Activated T-cell treated with anti-CD3 and anti-CD28 coated beads, Interleukin-2, amount 50 U/mL, for 24 hours (primary cell): ENCODE measurements around the gene ASTN1.

ENCODE experiments used
- DNase-seq: peaks from one replicate; pipeline ENCODE4 v3.0.0-alpha.2; 2020
- H3K27ac Mint-ChIP-seq: 2 replicates; pipeline ENCODE4 v1.8.0; 2020; ENCODE audit warnings: mild to moderate bottlenecking, mixed read lengths
- H3K27me3 Mint-ChIP-seq: 2 replicates; pipeline ENCODE4 v1.8.0; 2020; ENCODE audit warnings: mixed read lengths
- H3K36me3 Mint-ChIP-seq: 2 replicates; pipeline ENCODE4 v1.8.0; 2020; ENCODE audit warnings: low read depth, mixed read lengths
- H3K4me1 Mint-ChIP-seq: 2 replicates; pipeline ENCODE4 v1.8.0; 2020; ENCODE audit warnings: low read depth, mixed read lengths
- H3K4me3 Mint-ChIP-seq: 2 replicates; pipeline ENCODE4 v1.8.0; 2020; ENCODE audit warnings: mild to moderate bottlenecking, moderate library complexity, mixed read lengths
- H3K9me3 Mint-ChIP-seq: 2 replicates; pipeline ENCODE4 v1.8.0; 2020; ENCODE audit warnings: mixed read lengths

The ASTN1 gene

DNA sequence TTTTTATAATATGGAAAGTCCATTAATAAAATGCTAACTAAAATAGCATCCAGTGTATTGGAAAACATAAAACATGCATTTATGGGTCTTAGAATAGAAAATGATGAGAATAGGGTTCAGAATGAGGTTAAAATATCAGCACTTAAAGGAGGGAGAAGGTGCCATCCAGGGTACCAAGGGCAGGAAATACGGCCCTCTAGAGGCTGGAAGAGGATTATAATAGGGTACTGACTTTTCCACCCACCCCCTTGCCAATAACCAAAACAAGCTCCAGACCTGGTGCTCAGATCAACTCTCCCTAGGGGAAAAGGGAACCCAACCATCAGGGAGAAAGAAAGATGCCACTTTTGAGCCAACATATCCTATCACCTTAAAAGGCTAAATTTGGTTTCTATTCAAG is 26.7 kb downstream of the ASTN1 start:
- Mint-ChIP-seq H3K4me3 (no peak overlapping the region), H3K4me1 (no peaks in the 10 kb centered on the region), H3K27ac (no peak overlapping the region), H3K36me3 (no peaks in the 10 kb centered on the region), H3K27me3 (no peaks in the 10 kb centered on the region), H3K9me3 (peaks cover 3% of the 10 kb centered on the region)
- no peak for DNase-seq

DNA sequence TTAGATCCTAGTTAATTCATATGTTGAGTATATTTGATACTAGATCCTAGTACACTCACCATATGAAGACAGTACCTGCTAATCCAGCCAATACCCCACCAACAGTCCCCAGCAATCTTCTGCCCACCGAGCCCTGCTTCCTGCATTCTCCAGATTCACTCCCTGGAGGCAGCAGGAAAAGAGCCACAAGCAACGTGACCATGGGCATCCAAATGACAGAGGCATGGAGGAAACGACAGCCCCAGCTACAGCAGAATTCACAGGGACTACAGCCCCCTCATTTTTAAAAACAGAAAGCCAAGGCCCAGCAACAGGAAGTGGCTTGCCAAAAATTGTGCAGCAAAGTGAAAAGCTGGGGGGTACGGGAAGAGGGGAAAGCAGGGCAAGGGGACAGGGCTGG is 29.3 kb downstream of the ASTN1 start:
- no peak for DNase-seq
- H3K27ac Mint-ChIP-seq = no peak overlapping the region
- no peaks in the 10 kb centered on the region for H3K27me3 Mint-ChIP-seq
- H3K4me1 Mint-ChIP-seq = no peaks in the 10 kb centered on the region
- peaks cover 3% of the 10 kb centered on the region for H3K9me3 Mint-ChIP-seq
- no peak overlapping the region for H3K4me3 Mint-ChIP-seq
- no peaks in the 10 kb centered on the region for H3K36me3 Mint-ChIP-seq

DNA sequence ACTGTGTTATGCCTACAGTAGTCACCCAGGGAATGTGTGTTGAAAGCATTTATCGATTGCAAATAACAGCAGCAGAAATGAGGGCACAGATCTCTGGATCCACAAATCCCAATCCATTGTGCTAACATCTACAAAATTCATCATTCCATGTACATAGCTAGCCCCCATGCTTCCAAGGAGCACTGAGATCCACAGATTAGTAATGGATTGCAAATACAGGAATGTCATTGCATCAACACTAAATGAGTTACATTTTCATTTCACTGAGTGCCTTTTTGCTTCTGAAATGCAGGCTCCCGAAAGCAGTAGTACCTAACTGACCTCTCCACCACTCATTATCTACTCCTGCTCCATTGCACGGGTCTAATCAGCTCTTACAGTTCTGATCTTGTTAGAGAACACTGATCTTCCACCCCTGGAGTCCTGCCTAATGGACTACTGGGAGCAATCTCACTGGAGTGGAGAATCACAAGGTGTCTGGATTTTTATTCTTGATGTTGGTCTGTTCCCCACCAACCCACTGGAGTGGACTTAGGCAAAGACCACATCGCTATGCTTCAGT is 30.5 kb downstream of the ASTN1 start:
- peaks cover 5% of the 10 kb centered on the region for H3K9me3 Mint-ChIP-seq
- DNase-seq = no peak
- no peak overlapping the region for H3K27ac Mint-ChIP-seq
- H3K4me3 Mint-ChIP-seq = no peak overlapping the region
- H3K36me3 Mint-ChIP-seq = no peaks in the 10 kb centered on the region
- no peaks in the 10 kb centered on the region for H3K27me3 Mint-ChIP-seq
- H3K4me1 Mint-ChIP-seq = no peaks in the 10 kb centered on the region

DNA sequence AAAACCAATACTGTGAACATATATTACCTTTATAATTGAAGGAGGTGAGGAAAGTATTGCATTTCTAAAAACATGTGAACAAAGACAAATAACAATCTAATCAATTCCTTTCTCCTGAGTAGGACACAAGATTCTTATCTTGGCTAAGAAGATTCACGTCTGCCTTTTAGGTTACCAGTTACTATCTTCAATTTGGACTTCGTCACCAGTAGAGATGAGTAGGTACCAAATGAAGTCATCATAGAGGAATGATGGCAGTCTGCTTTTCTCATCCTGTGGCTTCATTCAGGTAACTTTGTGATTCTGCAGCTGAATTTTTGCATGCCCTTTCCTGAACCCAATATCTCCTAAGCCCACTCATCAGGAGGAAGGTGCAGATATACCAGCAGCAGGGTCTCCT is 32.4 kb downstream of the ASTN1 start:
- Mint-ChIP-seq H3K4me3 (no peak overlapping the region), H3K9me3 (peaks cover 3% of the 10 kb centered on the region), H3K27ac (no peak overlapping the region), H3K4me1 (no peaks in the 10 kb centered on the region), H3K27me3 (no peaks in the 10 kb centered on the region), H3K36me3 (no peaks in the 10 kb centered on the region)
- DNase-seq = no peak

DNA sequence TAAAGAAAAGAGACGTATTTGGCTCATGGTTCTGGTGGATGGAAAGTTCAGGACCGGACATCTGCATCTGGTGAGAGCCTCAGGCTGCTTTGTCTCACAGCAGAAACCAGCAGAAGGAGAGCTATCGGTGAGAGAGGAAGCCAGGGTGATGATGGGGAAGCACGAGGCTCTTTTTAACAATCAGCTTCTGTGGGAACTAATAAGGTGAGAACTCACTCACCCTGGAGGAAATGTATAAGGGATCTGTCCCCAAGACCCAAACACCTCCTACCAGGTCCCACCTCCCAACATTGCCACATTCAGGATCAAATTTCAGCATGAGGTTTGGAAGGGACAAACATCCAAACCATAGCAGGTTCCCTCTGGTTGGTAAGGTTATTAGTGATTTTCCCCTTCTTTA is 32.8 kb downstream of the ASTN1 start:
- Mint-ChIP-seq H3K4me1 (no peaks in the 10 kb centered on the region), H3K27me3 (no peaks in the 10 kb centered on the region), H3K9me3 (peaks cover 3% of the 10 kb centered on the region), H3K36me3 (no peaks in the 10 kb centered on the region), H3K4me3 (no peak overlapping the region), H3K27ac (no peak overlapping the region)
- no peak for DNase-seq

DNA sequence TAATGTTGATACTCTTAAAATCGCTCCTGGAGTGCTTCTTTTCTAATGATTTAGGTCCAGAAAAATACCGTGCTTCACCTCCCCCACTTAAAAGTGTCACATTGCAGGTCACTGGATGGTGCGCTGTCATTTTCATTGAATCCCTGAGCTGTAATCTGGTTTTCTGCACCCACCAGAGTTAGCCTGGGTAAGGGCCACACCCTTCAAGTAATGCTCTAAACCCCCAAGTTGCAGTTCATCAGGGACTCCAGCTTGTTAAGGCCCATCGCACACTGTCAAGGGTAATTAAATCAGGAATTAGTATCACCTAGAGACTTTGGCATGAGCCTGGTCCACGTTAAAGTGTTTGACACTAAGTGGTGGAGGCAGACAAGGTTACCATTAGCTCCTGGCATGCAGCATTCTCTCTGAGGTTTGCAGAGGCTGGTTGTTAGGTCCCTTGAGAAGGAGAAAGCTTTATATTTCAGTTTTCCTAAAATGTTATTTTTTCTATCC is 34.0 kb downstream of the ASTN1 start:
- DNase-seq = no peak
- Mint-ChIP-seq H3K9me3 (peaks cover 3% of the 10 kb centered on the region), H3K4me3 (no peak overlapping the region), H3K4me1 (no peaks in the 10 kb centered on the region), H3K27me3 (no peaks in the 10 kb centered on the region), H3K27ac (no peak overlapping the region), H3K36me3 (no peaks in the 10 kb centered on the region)

DNA sequence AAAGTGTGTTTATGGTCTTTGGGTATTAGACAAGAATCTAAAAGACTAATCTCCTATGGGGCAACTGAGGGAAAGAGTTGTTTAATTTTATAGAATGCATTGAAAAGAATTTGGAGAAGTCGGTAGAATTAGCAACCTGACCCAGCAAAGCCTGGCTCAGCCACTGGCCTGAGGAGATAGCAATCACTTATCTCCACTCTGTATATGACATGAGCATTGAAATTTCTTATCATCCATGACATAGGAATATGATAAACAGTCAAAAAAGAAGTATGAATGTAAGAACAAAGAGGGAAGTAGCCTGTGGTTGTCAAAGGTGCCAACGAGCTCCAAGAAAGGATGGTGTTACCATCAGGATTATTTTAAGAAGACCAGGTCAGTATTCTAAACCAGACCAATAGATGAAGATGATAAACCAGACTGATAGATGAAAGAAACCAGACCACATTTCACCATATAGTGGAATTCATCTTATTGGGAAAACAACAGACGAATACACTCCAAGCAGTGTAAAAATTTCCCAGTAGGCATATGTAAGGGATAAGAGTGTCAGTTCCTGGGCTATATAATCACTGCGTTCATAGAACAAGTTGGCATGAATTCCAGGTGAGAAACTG is 35.7 kb downstream of the ASTN1 start:
- Mint-ChIP-seq H3K36me3 (no peaks in the 10 kb centered on the region), H3K4me1 (no peaks in the 10 kb centered on the region), H3K4me3 (no peak overlapping the region), H3K27me3 (no peaks in the 10 kb centered on the region), H3K9me3 (peaks cover 3% of the 10 kb centered on the region), H3K27ac (no peak overlapping the region)
- no peak for DNase-seq

DNA sequence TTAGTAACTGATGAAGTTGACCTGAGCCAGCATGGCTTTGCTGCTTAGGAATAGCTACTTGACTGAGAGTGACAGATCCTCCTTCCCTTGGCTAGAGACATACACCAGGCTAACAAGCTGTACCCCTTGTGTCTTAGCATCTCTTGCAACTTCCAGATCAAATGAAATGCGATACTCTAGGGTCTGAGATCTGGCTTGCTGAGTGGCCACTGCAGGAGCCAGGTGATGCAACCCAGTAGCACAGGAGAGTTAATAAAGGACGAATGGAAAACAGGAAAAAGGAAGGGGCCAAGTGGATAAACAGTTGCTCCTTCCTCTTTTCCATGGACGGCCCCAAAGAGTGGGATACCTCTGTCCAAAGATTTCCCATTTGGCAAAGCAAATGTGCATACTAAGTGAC is 38.2 kb downstream of the ASTN1 start:
- DNase-seq = no peak
- peaks cover 3% of the 10 kb centered on the region for H3K9me3 Mint-ChIP-seq
- H3K27ac Mint-ChIP-seq = no peak overlapping the region
- H3K4me3 Mint-ChIP-seq = no peak overlapping the region
- no peaks in the 10 kb centered on the region for H3K27me3 Mint-ChIP-seq
- no peaks in the 10 kb centered on the region for H3K36me3 Mint-ChIP-seq
- H3K4me1 Mint-ChIP-seq = no peaks in the 10 kb centered on the region

DNA sequence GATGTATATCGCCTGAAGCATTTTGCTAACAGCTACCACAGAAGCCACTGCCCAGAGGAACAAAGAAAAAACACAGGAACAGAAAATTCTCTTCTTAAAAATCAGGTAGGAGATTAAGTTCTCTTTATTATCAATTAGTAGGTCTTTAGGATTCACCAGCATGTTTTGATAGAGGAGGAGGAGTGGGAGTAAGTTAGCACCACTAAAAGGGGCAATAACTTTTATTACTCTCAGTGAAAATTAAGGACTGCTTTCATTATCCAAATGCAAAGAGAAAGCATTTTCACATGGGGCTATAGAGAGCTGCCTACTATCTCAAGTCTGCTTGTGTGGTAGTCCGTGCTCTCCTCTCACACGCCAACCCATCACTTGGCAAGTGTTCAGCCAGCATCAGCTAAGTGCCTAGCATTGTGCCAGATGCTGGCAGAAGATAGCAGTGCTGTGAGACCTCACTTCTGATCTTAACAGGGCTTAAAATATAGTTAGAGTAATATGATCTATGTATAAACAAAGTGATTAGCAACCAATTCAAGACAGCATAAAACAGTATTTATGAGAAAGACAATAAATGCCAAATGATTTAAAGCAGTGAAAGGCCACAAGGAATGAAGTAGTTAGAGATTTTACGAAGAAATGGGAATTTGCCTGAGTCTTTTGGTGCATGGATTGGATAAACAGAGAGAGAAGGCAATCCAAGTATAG is 39.8 kb downstream of the ASTN1 start:
- no peaks in the 10 kb centered on the region for H3K4me1 Mint-ChIP-seq
- H3K4me3 Mint-ChIP-seq = no peak overlapping the region
- no peaks in the 10 kb centered on the region for H3K36me3 Mint-ChIP-seq

DNA sequence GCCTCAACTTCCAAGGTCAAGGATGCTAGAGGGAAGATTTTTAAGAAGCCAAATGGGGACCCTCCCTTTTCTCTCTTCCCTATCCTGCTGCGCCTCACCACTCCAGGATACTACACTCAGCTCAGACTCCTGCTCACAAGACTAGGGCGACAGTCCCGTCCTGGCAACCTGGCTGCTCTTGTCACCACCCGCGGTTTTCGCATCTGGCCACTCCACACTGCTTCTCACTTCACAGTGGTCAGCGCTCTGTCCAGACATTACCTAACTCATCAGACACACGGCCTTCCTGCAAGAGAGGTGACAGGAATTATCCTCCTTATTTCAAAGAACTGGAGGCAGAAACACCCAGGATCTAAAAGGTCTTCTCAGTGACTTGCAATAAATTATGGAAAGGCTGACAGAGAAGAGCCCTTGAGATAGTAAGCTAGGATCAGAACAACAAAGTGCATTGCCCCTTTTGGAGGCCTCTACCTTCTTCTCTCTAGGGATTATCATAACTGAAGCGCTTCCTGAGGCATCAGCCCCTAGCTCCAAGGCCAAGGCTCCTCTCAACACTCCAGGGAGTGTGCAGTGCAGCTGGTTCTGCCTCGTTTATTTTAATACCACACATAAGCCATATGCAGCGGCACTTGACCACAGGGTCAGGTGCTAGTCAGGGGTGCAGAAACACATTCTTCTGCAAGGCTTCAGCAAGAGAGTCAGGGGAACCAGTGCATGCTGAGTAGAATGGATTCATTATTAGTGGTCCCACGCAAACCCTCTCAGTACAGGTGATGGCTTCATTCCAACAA is 41.9 kb downstream of the ASTN1 start:
- no peak for DNase-seq
- H3K27me3 Mint-ChIP-seq = no peaks in the 10 kb centered on the region
- H3K9me3 Mint-ChIP-seq = no peaks in the 10 kb centered on the region
- no peak overlapping the region for H3K4me3 Mint-ChIP-seq
- no peak overlapping the region for H3K27ac Mint-ChIP-seq
- no peaks in the 10 kb centered on the region for H3K36me3 Mint-ChIP-seq
- no peaks in the 10 kb centered on the region for H3K4me1 Mint-ChIP-seq

More for the DNA sequence above, 39.8 kb downstream of the ASTN1 start:
- no peak for DNase-seq
- Mint-ChIP-seq H3K27me3 (no peaks in the 10 kb centered on the region), H3K27ac (no peak overlapping the region), H3K9me3 (peaks cover 3% of the 10 kb centered on the region)

DNA sequence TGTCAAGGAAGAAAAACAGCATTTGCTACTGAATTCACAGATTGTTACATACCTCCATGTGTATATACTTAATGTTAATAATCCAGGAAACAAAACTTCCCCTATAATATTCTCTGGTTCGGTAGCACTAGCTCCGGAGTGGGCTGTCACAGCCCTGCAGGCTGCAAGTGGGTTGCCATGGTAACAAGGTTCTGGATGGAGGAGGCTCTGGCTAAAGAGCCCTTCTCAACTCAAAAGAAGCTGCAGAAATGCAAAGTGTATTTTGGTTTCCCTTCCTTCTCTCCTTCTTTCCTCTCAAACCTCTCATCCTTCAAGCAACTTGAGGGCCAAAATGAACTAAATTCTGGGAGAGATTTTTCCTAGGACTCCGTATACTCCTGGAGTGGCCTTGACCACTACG is 45.2 kb downstream of the ASTN1 start:
- no peaks in the 10 kb centered on the region for H3K27me3 Mint-ChIP-seq
- no peaks in the 10 kb centered on the region for H3K4me1 Mint-ChIP-seq
- H3K4me3 Mint-ChIP-seq = no peak overlapping the region
- H3K36me3 Mint-ChIP-seq = no peaks in the 10 kb centered on the region
- no peak for DNase-seq
- H3K9me3 Mint-ChIP-seq = no peaks in the 10 kb centered on the region
- H3K27ac Mint-ChIP-seq = no peak overlapping the region

DNA sequence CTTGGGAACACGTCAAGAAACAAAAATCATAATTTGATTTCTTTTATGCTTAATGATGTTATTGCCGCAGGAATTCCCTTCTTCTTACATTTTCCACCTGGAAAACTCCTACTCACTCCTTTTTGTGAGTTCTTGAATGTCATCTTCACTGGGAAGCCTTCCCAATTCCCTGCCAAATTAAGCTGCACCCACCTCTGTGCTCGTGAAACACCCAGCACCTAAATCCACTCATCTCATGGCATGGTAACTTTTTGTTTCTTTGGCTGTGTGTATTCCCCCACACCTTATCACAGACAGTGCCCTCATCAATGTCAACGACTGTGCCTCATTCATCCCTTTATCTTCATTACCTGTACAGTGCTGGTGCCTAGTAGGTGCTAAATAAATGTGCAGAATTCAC is 45.6 kb downstream of the ASTN1 start:
- H3K4me1 Mint-ChIP-seq = no peaks in the 10 kb centered on the region
- H3K27me3 Mint-ChIP-seq = no peaks in the 10 kb centered on the region
- H3K4me3 Mint-ChIP-seq = no peak overlapping the region
- H3K27ac Mint-ChIP-seq = no peak overlapping the region
- no peaks in the 10 kb centered on the region for H3K36me3 Mint-ChIP-seq
- no peak for DNase-seq
- no peaks in the 10 kb centered on the region for H3K9me3 Mint-ChIP-seq

DNA sequence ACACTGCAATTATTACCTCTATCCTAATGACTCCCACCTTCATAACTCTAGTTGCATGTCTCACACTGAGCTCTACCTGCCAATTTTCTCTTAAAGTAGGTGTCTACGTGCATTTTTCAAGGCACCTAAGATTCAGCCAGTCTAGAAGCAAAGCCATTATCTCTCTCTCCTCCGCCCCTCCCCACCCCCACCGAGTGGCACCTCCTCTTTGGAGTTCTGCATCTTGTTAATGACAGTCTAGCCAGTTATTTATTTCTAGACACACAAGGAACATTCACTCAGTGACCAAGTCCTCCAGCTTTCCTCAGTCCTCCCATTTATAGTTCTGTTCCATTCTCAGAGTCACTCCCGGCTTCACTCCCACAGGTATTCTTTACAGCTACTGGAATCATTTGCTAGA is 47.6 kb downstream of the ASTN1 start:
- Mint-ChIP-seq H3K27me3 (no peaks in the 10 kb centered on the region), H3K4me3 (no peak overlapping the region), H3K4me1 (no peaks in the 10 kb centered on the region), H3K9me3 (peaks cover 3% of the 10 kb centered on the region), H3K36me3 (no peaks in the 10 kb centered on the region), H3K27ac (no peak overlapping the region)
- no peak for DNase-seq

DNA sequence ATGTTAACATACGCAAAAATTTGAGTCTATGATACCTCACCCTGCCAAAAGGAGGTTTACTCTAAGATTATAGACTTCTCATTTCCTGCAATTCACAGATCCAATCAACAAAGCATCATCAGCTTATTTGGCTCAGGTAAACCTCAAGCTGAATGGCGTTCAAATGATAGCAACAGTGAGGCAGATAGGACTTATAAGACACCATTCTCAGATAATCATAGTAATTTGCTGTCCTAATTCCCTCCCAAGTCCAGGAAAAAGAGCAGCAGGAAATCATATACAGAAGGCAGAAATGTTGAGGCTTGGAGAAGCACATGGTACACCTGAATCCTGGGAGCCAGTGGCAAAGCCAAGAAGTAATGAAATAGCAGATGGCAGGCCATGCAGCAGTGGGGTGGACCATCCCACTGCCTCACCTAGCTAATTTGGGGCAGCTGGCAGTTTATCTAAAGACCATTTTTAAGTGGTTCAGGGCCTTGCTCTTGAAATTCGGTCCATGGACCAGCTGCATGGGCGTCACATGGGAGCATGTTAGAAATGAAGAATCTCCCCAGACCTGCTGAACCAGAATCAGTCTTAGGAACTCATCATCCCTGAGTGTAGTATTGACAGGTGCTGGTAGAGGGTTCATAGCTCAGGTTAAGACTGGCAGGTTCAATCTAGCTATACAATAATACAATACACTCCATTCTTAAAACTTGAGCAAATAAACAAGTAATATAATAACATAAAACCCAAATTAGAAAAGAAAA is 57.7 kb downstream of the ASTN1 start:
- H3K4me1 Mint-ChIP-seq = no peaks in the 10 kb centered on the region
- peaks cover 4% of the 10 kb centered on the region for H3K9me3 Mint-ChIP-seq
- no peak overlapping the region for H3K27ac Mint-ChIP-seq
- DNase-seq = no peak
- no peaks in the 10 kb centered on the region for H3K27me3 Mint-ChIP-seq
- H3K4me3 Mint-ChIP-seq = no peak overlapping the region
- no peaks in the 10 kb centered on the region for H3K36me3 Mint-ChIP-seq
